Measurements from ENCODE around the gene ABCA12.

The ABCA12 gene

GRCh38 chr2:215119847-215120246, 18.6 kb downstream of the ABCA12 start:
- no peak overlapping the region for H3K4me3 ChIP-seq (ENCODE audit: low read depth, low read length)
- H3K9me3 ChIP-seq (ENCODE audit: control insufficient read depth, insufficient read depth, low read depth, low read length): peaks cover 3% of the 10 kb centered on the region
- H3K9ac ChIP-seq (ENCODE audit: low read length): no peak overlapping the region
- H3K27me3 ChIP-seq (ENCODE audit: control insufficient read depth, insufficient read depth, low read length): no peaks in the 10 kb centered on the region
- no peak overlapping the region for H3K27ac ChIP-seq (ENCODE audit: low read depth, low read length)
- no peaks in the 10 kb centered on the region for H3K4me1 ChIP-seq (ENCODE audit: control insufficient read depth, insufficient read depth, low read length)
- H3K36me3 ChIP-seq (ENCODE audit: control insufficient read depth, insufficient read depth, low read length): no peaks in the 10 kb centered on the region

- Histone ChIP-seq H3K9me3 (ENCODE audit: control insufficient read depth, insufficient read depth, low read depth, low read length) (no peaks in the 10 kb centered on the region), H3K27ac (ENCODE audit: low read depth, low read length) (no peak overlapping the region), H3K9ac (ENCODE audit: low read length) (no peak overlapping the region), H3K27me3 (ENCODE audit: control insufficient read depth, insufficient read depth, low read length) (no peaks in the 10 kb centered on the region), H3K4me3 (ENCODE audit: low read depth, low read length) (no peak overlapping the region), H3K36me3 (ENCODE audit: control insufficient read depth, insufficient read depth, low read length) (no peaks in the 10 kb centered on the region), H3K4me1 (ENCODE audit: control insufficient read depth, insufficient read depth, low read length) (no peaks in the 10 kb centered on the region)
Observed at GRCh38 chr2:215110918-215111317, 27.5 kb downstream of the ABCA12 start.

- no peak overlapping the region for H3K9ac ChIP-seq (ENCODE audit: low read length)
- H3K27me3 ChIP-seq (ENCODE audit: control insufficient read depth, insufficient read depth, low read length): no peaks in the 10 kb centered on the region
- H3K27ac ChIP-seq (ENCODE audit: low read depth, low read length): no peak overlapping the region
- no peaks in the 10 kb centered on the region for H3K9me3 ChIP-seq (ENCODE audit: control insufficient read depth, insufficient read depth, low read depth, low read length)
- no peaks in the 10 kb centered on the region for H3K4me1 ChIP-seq (ENCODE audit: control insufficient read depth, insufficient read depth, low read length)
- no peak overlapping the region for H3K4me3 ChIP-seq (ENCODE audit: low read depth, low read length)
- no peaks in the 10 kb centered on the region for H3K36me3 ChIP-seq (ENCODE audit: control insufficient read depth, insufficient read depth, low read length)
Observed at GRCh38 chr2:215107216-215108056, 31.0 kb downstream of the ABCA12 start.

GRCh38 chr2:215105607-215106354, 32.6 kb downstream of the ABCA12 start:
- H3K4me3 ChIP-seq (ENCODE audit: low read depth, low read length): no peak overlapping the region
- no peak overlapping the region for H3K27ac ChIP-seq (ENCODE audit: low read depth, low read length)
- no peaks in the 10 kb centered on the region for H3K4me1 ChIP-seq (ENCODE audit: control insufficient read depth, insufficient read depth, low read length)
- no peaks in the 10 kb centered on the region for H3K9me3 ChIP-seq (ENCODE audit: control insufficient read depth, insufficient read depth, low read depth, low read length)
- H3K9ac ChIP-seq (ENCODE audit: low read length): no peak overlapping the region
- no peaks in the 10 kb centered on the region for H3K36me3 ChIP-seq (ENCODE audit: control insufficient read depth, insufficient read depth, low read length)
- H3K27me3 ChIP-seq (ENCODE audit: control insufficient read depth, insufficient read depth, low read length): no peaks in the 10 kb centered on the region

- Histone ChIP-seq H3K4me3 (ENCODE audit: low read depth, low read length) (no peak overlapping the region), H3K9ac (ENCODE audit: low read length) (no peak overlapping the region), H3K27me3 (ENCODE audit: control insufficient read depth, insufficient read depth, low read length) (no peaks in the 10 kb centered on the region), H3K36me3 (ENCODE audit: control insufficient read depth, insufficient read depth, low read length) (no peaks in the 10 kb centered on the region), H3K4me1 (ENCODE audit: control insufficient read depth, insufficient read depth, low read length) (no peaks in the 10 kb centered on the region), H3K27ac (ENCODE audit: low read depth, low read length) (no peak overlapping the region), H3K9me3 (ENCODE audit: control insufficient read depth, insufficient read depth, low read depth, low read length) (no peaks in the 10 kb centered on the region)
Observed at GRCh38 chr2:215104226-215104625, 34.2 kb downstream of the ABCA12 start.

GRCh38 chr2:215098875-215099274, 39.6 kb downstream of the ABCA12 start:
- no peaks in the 10 kb centered on the region for H3K36me3 ChIP-seq (ENCODE audit: control insufficient read depth, insufficient read depth, low read length)
- 0 out of 2 replicates have a peak, but pooled peaks cover 3% of the 10 kb centered on the region for H3K9me3 ChIP-seq (ENCODE audit: control insufficient read depth, insufficient read depth, low read depth, low read length)
- no peaks in the 10 kb centered on the region for H3K4me1 ChIP-seq (ENCODE audit: control insufficient read depth, insufficient read depth, low read length)
- no peaks in the 10 kb centered on the region for H3K27me3 ChIP-seq (ENCODE audit: control insufficient read depth, insufficient read depth, low read length)
- no peak overlapping the region for H3K9ac ChIP-seq (ENCODE audit: low read length)
- H3K4me3 ChIP-seq (ENCODE audit: low read depth, low read length): no peak overlapping the region
- no peak overlapping the region for H3K27ac ChIP-seq (ENCODE audit: low read depth, low read length)

- Histone ChIP-seq H3K9me3 (ENCODE audit: control insufficient read depth, insufficient read depth, low read depth, low read length) (no peaks in the 10 kb centered on the region), H3K36me3 (ENCODE audit: control insufficient read depth, insufficient read depth, low read length) (no peaks in the 10 kb centered on the region), H3K4me3 (ENCODE audit: low read depth, low read length) (no peak overlapping the region), H3K9ac (ENCODE audit: low read length) (no peak overlapping the region), H3K27me3 (ENCODE audit: control insufficient read depth, insufficient read depth, low read length) (no peaks in the 10 kb centered on the region), H3K27ac (ENCODE audit: low read depth, low read length) (no peak overlapping the region), H3K4me1 (ENCODE audit: control insufficient read depth, insufficient read depth, low read length) (no peaks in the 10 kb centered on the region)
Observed at GRCh38 chr2:215084080-215084479, 54.3 kb downstream of the ABCA12 start.

GRCh38 chr2:215083146-215083545, 55.3 kb downstream of the ABCA12 start:
- Histone ChIP-seq H3K27ac (ENCODE audit: low read depth, low read length) (no peak overlapping the region), H3K36me3 (ENCODE audit: control insufficient read depth, insufficient read depth, low read length) (no peaks in the 10 kb centered on the region), H3K9me3 (ENCODE audit: control insufficient read depth, insufficient read depth, low read depth, low read length) (no peaks in the 10 kb centered on the region), H3K9ac (ENCODE audit: low read length) (no peak overlapping the region), H3K4me3 (ENCODE audit: low read depth, low read length) (no peak overlapping the region), H3K4me1 (ENCODE audit: control insufficient read depth, insufficient read depth, low read length) (no peaks in the 10 kb centered on the region), H3K27me3 (ENCODE audit: control insufficient read depth, insufficient read depth, low read length) (no peaks in the 10 kb centered on the region)

- H3K27me3 ChIP-seq (ENCODE audit: control insufficient read depth, insufficient read depth, low read length): no peaks in the 10 kb centered on the region
Observed at GRCh38 chr2:215082446-215082845, 56.0 kb downstream of the ABCA12 start.

GRCh38 chr2:215080545-215080944, 57.9 kb downstream of the ABCA12 start:
- Histone ChIP-seq H3K27ac (ENCODE audit: low read depth, low read length) (no peak overlapping the region), H3K9me3 (ENCODE audit: control insufficient read depth, insufficient read depth, low read depth, low read length) (no peaks in the 10 kb centered on the region), H3K36me3 (ENCODE audit: control insufficient read depth, insufficient read depth, low read length) (no peaks in the 10 kb centered on the region), H3K9ac (ENCODE audit: low read length) (no peak overlapping the region), H3K4me1 (ENCODE audit: control insufficient read depth, insufficient read depth, low read length) (no peaks in the 10 kb centered on the region), H3K27me3 (ENCODE audit: control insufficient read depth, insufficient read depth, low read length) (no peaks in the 10 kb centered on the region), H3K4me3 (ENCODE audit: low read depth, low read length) (no peak overlapping the region)

More at GRCh38 chr2:215082446-215082845, 56.0 kb downstream of the ABCA12 start:
- H3K4me3 ChIP-seq (ENCODE audit: low read depth, low read length): no peak overlapping the region
- no peak overlapping the region for H3K27ac ChIP-seq (ENCODE audit: low read depth, low read length)
- no peaks in the 10 kb centered on the region for H3K4me1 ChIP-seq (ENCODE audit: control insufficient read depth, insufficient read depth, low read length)
- no peaks in the 10 kb centered on the region for H3K9me3 ChIP-seq (ENCODE audit: control insufficient read depth, insufficient read depth, low read depth, low read length)
- no peak overlapping the region for H3K9ac ChIP-seq (ENCODE audit: low read length)
- H3K36me3 ChIP-seq (ENCODE audit: control insufficient read depth, insufficient read depth, low read length): no peaks in the 10 kb centered on the region

GRCh38 chr2:215071676-215072075, 66.8 kb downstream of the ABCA12 start:
- no peak overlapping the region for H3K27ac ChIP-seq (ENCODE audit: low read depth, low read length)

More at GRCh38 chr2:215071676-215072075, 66.8 kb downstream of the ABCA12 start:
- Histone ChIP-seq H3K27me3 (ENCODE audit: control insufficient read depth, insufficient read depth, low read length) (no peaks in the 10 kb centered on the region), H3K9ac (ENCODE audit: low read length) (no peak overlapping the region), H3K36me3 (ENCODE audit: control insufficient read depth, insufficient read depth, low read length) (no peaks in the 10 kb centered on the region), H3K4me1 (ENCODE audit: control insufficient read depth, insufficient read depth, low read length) (peaks cover 3% of the 10 kb centered on the region; the same call in 1 of the 2 replicates), H3K9me3 (ENCODE audit: control insufficient read depth, insufficient read depth, low read depth, low read length) (no peaks in the 10 kb centered on the region), H3K4me3 (ENCODE audit: low read depth, low read length) (no peak overlapping the region)

Data from HUES6 (cell line).